Measurements from ENCODE around the gene CTDSPL.

- TF ChIP-seq CTCF (IDR thresholded peaks at IDR 0.05; ENCODE audit: borderline replicate concordance, extremely low read depth, low read length, poor library complexity, severe bottlenecking) (no peak), EZH2 (IDR thresholded peaks at IDR 0.05; ENCODE audit: borderline replicate concordance, low read depth, low read length, severe bottlenecking) (no peak)
Observed at GRCh38 chr3:38029400-38030125, 167.9 kb downstream of the CTDSPL start, which contains the start of gene PLCD1.
